H1 (cell line): ENCODE measurements around the gene C3. TPM values are rescaled to one million over a fixed set of nuclear protein-coding genes. Genes with fewer than 3 reads are reported as not detected.

Source experiments
- CTCF ChIA-PET: fragments of 300-600 bp; sonication (Branson Sonifier 250); formaldehyde crosslinking; loops from one replicate; lab custom pipeline; 2021; ENCODE audit not compliant: partially characterized antibody; lab: Charles Lee
- POLR2A ChIA-PET: fragments of 300-600 bp; sonication (Branson Sonifier 250); formaldehyde crosslinking; loops from one replicate; lab custom pipeline; 2021; ENCODE audit warnings: inconsistent platforms; ENCODE audit not compliant: partially characterized antibody; lab: Charles Lee
- DNase-seq, 2 experiments: peaks; one replicate each; pipeline versions ENCODE4 v3.0.0 to v3.0.0-alpha.2; 2010 to 2022; ENCODE audit warnings: low spot score in 2 of 2, low read depth in 1 of 2, mixed read lengths in 1 of 2
- FAIRE-seq: peaks from 2 replicates; lab custom pipeline; 2011; peaks lifted over from hg19 to GRCh38; lab: Jason Lieb, UNC
- H2AFZ ChIP-seq: 2 replicates; pipeline ENCODE4 v1.8.1; 2012; ENCODE audit warnings: low read length, inconsistent platforms
- H2AK5ac ChIP-seq: 2 replicates; pipeline ENCODE4 v1.6.1; 2013; ENCODE audit warnings: low read depth, low read length
- H2BK120ac ChIP-seq: replicated peaks from 2 replicates; pipeline ENCODE3; 2013; ENCODE audit warnings: low read depth, low read length, inconsistent platforms
- H2BK12ac ChIP-seq: 2 replicates; pipeline ENCODE4 v1.6.1; 2013; ENCODE audit warnings: low read depth, low read length
- H2BK15ac ChIP-seq: 2 replicates; pipeline ENCODE4 v1.6.1; 2013; ENCODE audit warnings: low read length
- H2BK20ac ChIP-seq: 2 replicates; pipeline ENCODE4 v1.6.1; 2013; ENCODE audit warnings: low read length
- H2BK5ac ChIP-seq: 2 replicates; pipeline ENCODE4 v1.6.1; 2013; ENCODE audit warnings: low read depth, low read length
- H3K14ac ChIP-seq: 2 replicates; pipeline ENCODE4 v1.6.1; 2013; ENCODE audit warnings: inconsistent platforms; ENCODE audit not compliant: insufficient read length
- H3K18ac ChIP-seq: 2 replicates; pipeline ENCODE4 v1.6.1; 2013; ENCODE audit warnings: low read length; ENCODE audit errors: extremely low read depth
- H3K23ac ChIP-seq: 2 replicates; pipeline ENCODE4 v1.6.1; 2013; ENCODE audit warnings: inconsistent platforms; ENCODE audit not compliant: insufficient read length
- H3K23me2 ChIP-seq: 2 replicates; pipeline ENCODE4 v1.6.1; 2013; ENCODE audit warnings: low read depth, low read length
- H3K27ac ChIP-seq: 2 replicates; pipeline ENCODE4 v1.6.1; 2011; ENCODE audit warnings: low read depth, low read length, inconsistent platforms
- H3K27me3 ChIP-seq, 4 experiments: replicated peaks in 1 of 4; 1 replicate in 1 of 4; 2 replicates in 3 of 4; pipeline versions ENCODE4 v1.6.1 to v1.8.1; 2011 to 2013; ENCODE audit warnings: low read length in 3 of 4, mild to moderate bottlenecking in 3 of 4, inconsistent platforms in 2 of 4, mixed read lengths in 2 of 4, moderate library complexity in 1 of 4; ENCODE audit not compliant: control insufficient read depth in 3 of 4, insufficient read depth in 3 of 4; ENCODE audit errors: extremely low read depth in 1 of 4
- H3K36me3 ChIP-seq, 4 experiments: 2 replicates each; pipeline versions ENCODE4 v1.6.1 to v1.8.1; 2011 to 2013; ENCODE audit warnings: mild to moderate bottlenecking in 4 of 4, low read length in 3 of 4, moderate library complexity in 2 of 4, control low read depth in 1 of 4, inconsistent platforms in 1 of 4; ENCODE audit not compliant: insufficient read depth in 4 of 4, control insufficient read depth in 2 of 4
- H3K4ac ChIP-seq: replicated peaks from 2 replicates; pipeline ENCODE3; 2013; ENCODE audit warnings: low read length, low read depth, mixed read lengths, inconsistent platforms; ENCODE audit not compliant: insufficient read length
- H3K4me1 ChIP-seq, 4 experiments: replicated peaks in 1 of 4; 1 replicate in 1 of 4; 2 replicates in 3 of 4; pipeline versions ENCODE4 v1.6.1 to v1.8.1; 2011 to 2013; ENCODE audit warnings: low read length in 3 of 4, inconsistent platforms in 2 of 4, mixed read lengths in 1 of 4; ENCODE audit not compliant: insufficient read depth in 4 of 4, control insufficient read depth in 3 of 4
- H3K4me2 ChIP-seq, 2 experiments: 2 replicates each; pipeline versions ENCODE4 v1.6.1 to v1.8.1; 2011 to 2013; ENCODE audit warnings: low read depth in 2 of 2, low read length in 2 of 2, control low read depth in 1 of 2, inconsistent platforms in 1 of 2, mild to moderate bottlenecking in 1 of 2; ENCODE audit not compliant: insufficient read depth in 1 of 2
- H3K4me3 ChIP-seq, 4 experiments: fragments of 200-600, 300-600 bp in 1 of 4; sonication (generic), shearing (Covaris generic), sonication (Bioruptor Twin) in 1 of 4; 2 replicates each; pipeline versions ENCODE4 v1.5.1 to v1.8.1; 2011 to 2016; ENCODE audit warnings: low read length in 4 of 4, low read depth in 3 of 4, control low read depth in 2 of 4, inconsistent platforms in 2 of 4, mild to moderate bottlenecking in 2 of 4, mixed read lengths in 1 of 4, moderate library complexity in 1 of 4; ENCODE audit not compliant: insufficient read depth in 2 of 4; ENCODE audit errors: extremely low read depth in 1 of 4
- H3K56ac ChIP-seq: replicated peaks from 2 replicates; pipeline ENCODE3; 2013; ENCODE audit warnings: low read depth, mild to moderate bottlenecking, mixed read lengths, low read length, inconsistent platforms; ENCODE audit not compliant: insufficient read length
- H3K79me1 ChIP-seq: 2 replicates; pipeline ENCODE4 v1.6.1; 2013; ENCODE audit warnings: low read depth, low read length, control low read depth
- H3K79me2 ChIP-seq, 2 experiments: 2 replicates each; pipeline versions ENCODE4 v1.6.1 to v1.8.1; 2012 to 2013; ENCODE audit warnings: low read length in 2 of 2, mild to moderate bottlenecking in 2 of 2, inconsistent platforms in 1 of 2; ENCODE audit not compliant: insufficient read depth in 2 of 2, control insufficient read depth in 1 of 2
- H3K9ac ChIP-seq, 4 experiments: replicated peaks in 1 of 4; 1 replicate in 1 of 4; 2 replicates in 3 of 4; pipeline versions ENCODE4 v1.6.1 to v1.8.1; 2011 to 2013; ENCODE audit warnings: low read depth in 3 of 4, low read length in 3 of 4, control low read depth in 2 of 4, mild to moderate bottlenecking in 2 of 4, moderate library complexity in 2 of 4, inconsistent platforms in 1 of 4; ENCODE audit errors: extremely low read depth in 1 of 4
- H3K9me3 ChIP-seq, 2 experiments: 2 replicates each; pipeline versions ENCODE4 v1.6.1 to v1.8.1; 2012 to 2013; ENCODE audit warnings: mild to moderate bottlenecking in 2 of 2, moderate library complexity in 2 of 2, control low read depth in 1 of 2, inconsistent platforms in 1 of 2, low read depth in 1 of 2, low read length in 1 of 2, mixed read lengths in 1 of 2; ENCODE audit not compliant: insufficient read depth in 2 of 2
- H4K20me1 ChIP-seq, 2 experiments: replicated peaks in 1 of 2; 2 replicates each; pipeline versions ENCODE3 to v1.8.1; 2011 to 2013; ENCODE audit warnings: inconsistent platforms in 2 of 2, low read length in 2 of 2, mild to moderate bottlenecking in 1 of 2; ENCODE audit not compliant: insufficient read depth in 2 of 2, control insufficient read depth in 1 of 2
- H4K5ac ChIP-seq: 2 replicates; pipeline ENCODE4 v1.6.1; 2013; ENCODE audit warnings: low read length, low read depth, mixed read lengths, inconsistent platforms; ENCODE audit not compliant: insufficient read length
- H4K8ac ChIP-seq: 2 replicates; pipeline ENCODE4 v1.8.0; 2013; ENCODE audit warnings: mild to moderate bottlenecking, moderate library complexity, low read length, inconsistent platforms; ENCODE audit not compliant: insufficient read depth; ENCODE audit errors: extremely low read depth
- H4K91ac ChIP-seq: replicated peaks from 2 replicates; pipeline ENCODE3; 2013; ENCODE audit warnings: low read length, mixed read lengths, inconsistent platforms; ENCODE audit not compliant: insufficient read length
- BRCA1 ChIP-seq: IDR thresholded peaks from 2 replicates; pipeline ENCODE4 v1.6.1; 2012; ENCODE audit warnings: low read depth, low read length, improper control_type of control experiment
- CHD1 ChIP-seq: IDR thresholded peaks from 2 replicates; pipeline ENCODE4 v1.6.1; 2012; ENCODE audit warnings: low read depth, low read length, improper control_type of control experiment
- EZH2 ChIP-seq: fragments of 200-600 bp; sonication (generic); IDR thresholded peaks from 2 replicates; pipeline ENCODE4 v1.7.1; 2012; ENCODE audit warnings: low read depth, mild to moderate bottlenecking, moderate library complexity, low read length, inconsistent platforms; ENCODE audit not compliant: severe bottlenecking
- FOSL1 ChIP-seq: IDR thresholded peaks from 2 replicates; pipeline ENCODE4 v1.6.1; 2011; ENCODE audit warnings: mild to moderate bottlenecking, low read depth, low read length, moderate library complexity; ENCODE audit not compliant: insufficient read depth
- GABPA ChIP-seq: IDR thresholded peaks from 2 replicates; pipeline ENCODE4 v1.6.1; 2011; ENCODE audit warnings: mild to moderate bottlenecking, low read length, moderate library complexity, borderline replicate concordance; ENCODE audit not compliant: insufficient read depth
- GTF2F1 ChIP-seq: IDR thresholded peaks from 2 replicates; pipeline ENCODE4 v1.6.1; 2012; ENCODE audit warnings: low read depth, low read length, improper control_type of control experiment, borderline replicate concordance
- HDAC6 ChIP-seq: IDR thresholded peaks from one replicate; pipeline ENCODE4 v1.7.1; 2012; ENCODE audit warnings: low read depth, mild to moderate bottlenecking, inconsistent platforms, low read length, moderate library complexity
- JUND ChIP-seq: IDR thresholded peaks from 2 replicates; pipeline ENCODE4 v1.6.1; 2011; ENCODE audit warnings: mild to moderate bottlenecking, improper control_type of control experiment, low read length
- KDM5A ChIP-seq: fragments of 200-600 bp; IDR thresholded peaks from 2 replicates; pipeline ENCODE4 v1.7.1; 2012; ENCODE audit warnings: mild to moderate bottlenecking, low read length, inconsistent platforms, mixed read lengths
- RBBP5 ChIP-seq: IDR thresholded peaks from 2 replicates; pipeline ENCODE4 v1.7.1; 2012; ENCODE audit warnings: low read depth, mild to moderate bottlenecking, inconsistent platforms, low read length, moderate library complexity, borderline replicate concordance
- RXRA ChIP-seq: IDR thresholded peaks from 2 replicates; pipeline ENCODE4 v1.6.1; 2011; ENCODE audit warnings: low read depth, mild to moderate bottlenecking, low read length, moderate library complexity; ENCODE audit not compliant: insufficient read depth
- SIN3A ChIP-seq, 2 experiments: IDR thresholded peaks in 1 of 2; conservative IDR thresholded peaks in 1 of 2; 2 replicates each; pipeline ENCODE4 v1.6.1; 2011 to 2012; ENCODE audit warnings: low read length in 2 of 2, improper control_type of control experiment in 1 of 2, low read depth in 1 of 2, mild to moderate bottlenecking in 1 of 2
- SP2 ChIP-seq: IDR thresholded peaks from 2 replicates; pipeline ENCODE4 v1.6.1; 2012; ENCODE audit warnings: mild to moderate bottlenecking, low read length, inconsistent platforms
- SP4 ChIP-seq: IDR thresholded peaks from 2 replicates; pipeline ENCODE4 v1.6.1; 2012; ENCODE audit warnings: low read length, inconsistent platforms
- YY1 ChIP-seq: IDR thresholded peaks from 2 replicates; pipeline ENCODE4 v1.6.1; 2011; ENCODE audit warnings: low read depth, mild to moderate bottlenecking, low read length
- WGBS, 2 experiments: shearing (Covaris generic) in 1 of 2; methylation state at CpG; one replicate each; pipeline versions ENCODE4 v1.1.6 to v1.1.7; 2013 to 2015; ENCODE audit warnings: low lambda C conversion rate in 2 of 2, mixed read lengths in 2 of 2, inconsistent platforms in 1 of 2, low coverage in 1 of 2, missing lambda C conversion rate in 1 of 2; ENCODE audit not compliant: insufficient replicate concordance in 2 of 2, insufficient coverage in 1 of 2, insufficient read length in 1 of 2; ENCODE audit errors: extremely low coverage in 1 of 2, missing lambda C conversion rate in 1 of 2; 5-methylcytosine and 5-hydroxymethylcytosine counted together
- polyA plus RNA-seq, 7 experiments: library from polyadenylated mRNA; depleted of rRNA in 3 of 7; stranded (reverse) in 5 of 7; unstranded in 2 of 7; fragments of >200 nt in 5 of 7; fragments of 200-250 nt in 2 of 7; gene quantifications; 1 replicate in 5 of 7; 2 replicates in 1 of 7; 4 replicates in 1 of 7; pipeline versions ENCODE4 v1.2.1 to v1.2.3, GENCODE V29; 2011 to 2013; ENCODE audit warnings: missing spikeins in 2 of 7, mixed read lengths in 2 of 7
- total RNA-seq: library from RNA; stranded (reverse); fragmentation: NEBNext Ultra II Directional; extraction: Animal tissue kit (Norgen Biotek cat#: 25700); gene quantifications from 2 replicates; pipeline ENCODE4 v1.2.1, GENCODE V29; 2021

The C3 gene
- total and polyA plus RNA-seq, 2 of the 8 experiments (the other 6 are each of a cell fraction or from before 2014, with no cell fraction given): 6.4 to 12.8 TPM

DNA sequence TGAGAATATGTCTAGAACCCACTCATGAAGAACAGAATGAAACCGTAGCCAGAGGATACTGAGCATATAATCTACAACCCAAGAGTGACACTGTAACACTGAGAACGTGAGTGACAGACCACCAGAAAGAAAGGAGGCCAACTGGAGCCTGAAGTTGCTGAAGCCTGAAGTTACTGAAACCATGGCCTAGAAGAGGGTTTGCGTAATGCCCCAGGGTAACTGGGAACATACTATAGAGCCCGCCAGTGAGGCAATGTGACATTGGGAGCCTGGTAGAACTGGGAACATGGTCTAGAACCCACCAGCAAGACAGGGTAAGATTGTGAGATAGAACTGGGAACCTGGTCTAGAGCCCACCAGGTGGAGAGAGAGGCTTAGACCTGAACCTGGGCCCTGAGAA lies 35.0 kb downstream of the C3 start:
- POLR2A ChIA-PET: no interaction called here
- Histone ChIP-seq H3K56ac (no peak overlapping the region), H4K91ac (no peak overlapping the region), H3K79me2 (no peaks in the 10 kb centered on the region), H2BK12ac (no peak overlapping the region), H3K23ac (no peak overlapping the region), H3K4me3 (no peak overlapping the region), H2BK20ac (no peak overlapping the region), H3K4ac (no peak overlapping the region), H4K8ac (no peak overlapping the region), H3K4me1 (no peaks in the 10 kb centered on the region), H3K9me3 (no peaks in the 10 kb centered on the region; a peak in 1 of 4 replicates), H3K14ac (no peak overlapping the region), H4K5ac (no peak overlapping the region), H3K79me1 (no peaks in the 10 kb centered on the region), H2BK5ac (no peak overlapping the region), H2BK15ac (no peak overlapping the region), H2AFZ (no peak overlapping the region), H3K36me3 (no peaks in the 10 kb centered on the region; a peak in 1 of 8 replicates), H2BK120ac (no peak overlapping the region), H3K27ac (no peak overlapping the region), H3K27me3 (no peaks in the 10 kb centered on the region), H3K4me2 (no peak overlapping the region), H3K18ac (no peak overlapping the region), H2AK5ac (no peak overlapping the region), H3K9ac (no peak overlapping the region), H3K23me2 (no peaks in the 10 kb centered on the region), H4K20me1 (no peaks in the 10 kb centered on the region)
- WGBS, 2 experiments: 79% methylated on average over 4 of the region's 4 CpGs; no CpG with 5 or more reads in 1 of the 2 experiments
- CTCF ChIA-PET: no interaction called here
- no peak for TF ChIP-seq EZH2
- no peak for TF ChIP-seq SP2
- TF ChIP-seq HDAC6: no peak
- no peak for TF ChIP-seq CHD1
- TF ChIP-seq YY1: no peak
- TF ChIP-seq SP4: no peak
- TF ChIP-seq JUND: no peak
- TF ChIP-seq SIN3A (conservative IDR thresholded peaks at IDR 0.05 in 1 of 2, IDR thresholded peaks at IDR 0.05 in 1 of 2; ENCODE audit: low read depth in 1 of 2, low read length in 2 of 2): no peak
- no peak for TF ChIP-seq GTF2F1
- TF ChIP-seq RXRA: no peak
- TF ChIP-seq KDM5A: no peak
- TF ChIP-seq BRCA1: no peak
- TF ChIP-seq FOSL1: no peak
- no peak for TF ChIP-seq RBBP5
- no peak for TF ChIP-seq GABPA
- FAIRE-seq (no peak), DNase-seq (no peak)
